NCI-H446 (cell line): ENCODE results near the gene RIBC2.
"Not testable (repeated sequence)": the region's sequence is repeated elsewhere in the genome, so short reads cannot be mapped to it uniquely, and the experiment has no call there.

Experiments
- DNase-seq, 2 experiments: peaks; one replicate each; lab custom pipeline; 2025; lab: John Stamatoyannopoulos, UW

RIBC2 gene

DNA sequence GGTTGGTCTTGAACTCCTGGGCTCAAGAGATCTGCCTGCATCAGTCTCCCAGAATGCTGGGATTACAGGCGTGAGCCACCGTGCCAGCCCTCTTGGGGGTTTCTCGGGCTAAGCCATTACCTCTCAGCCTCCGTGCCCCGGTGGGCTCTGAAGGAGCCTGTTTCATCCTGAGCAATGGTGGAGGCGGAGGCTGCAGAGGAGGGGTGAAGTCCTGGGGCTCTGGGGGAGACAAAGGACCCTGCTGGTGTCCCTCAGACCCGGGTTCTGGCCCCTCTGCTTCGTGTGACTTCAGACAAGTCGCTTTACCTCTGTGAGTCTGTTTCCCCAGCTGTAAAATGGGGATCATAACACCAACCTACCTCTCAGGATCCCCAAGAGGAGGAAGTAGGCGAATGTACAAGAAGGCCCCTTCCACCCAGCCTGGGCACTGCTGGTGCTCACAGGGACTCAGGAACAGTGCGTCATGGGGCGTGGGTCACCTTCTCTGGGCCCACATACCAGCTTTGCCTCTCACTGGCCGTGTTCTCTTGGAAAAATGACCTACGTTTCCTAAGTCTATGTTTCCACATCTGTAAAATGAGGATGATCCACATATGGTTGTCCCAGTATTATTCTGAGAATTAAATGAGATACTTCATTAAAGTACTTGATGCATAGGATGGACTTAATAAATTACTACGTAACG is 36.8 kb downstream of the RIBC2 start:
- no peak for DNase-seq

DNA sequence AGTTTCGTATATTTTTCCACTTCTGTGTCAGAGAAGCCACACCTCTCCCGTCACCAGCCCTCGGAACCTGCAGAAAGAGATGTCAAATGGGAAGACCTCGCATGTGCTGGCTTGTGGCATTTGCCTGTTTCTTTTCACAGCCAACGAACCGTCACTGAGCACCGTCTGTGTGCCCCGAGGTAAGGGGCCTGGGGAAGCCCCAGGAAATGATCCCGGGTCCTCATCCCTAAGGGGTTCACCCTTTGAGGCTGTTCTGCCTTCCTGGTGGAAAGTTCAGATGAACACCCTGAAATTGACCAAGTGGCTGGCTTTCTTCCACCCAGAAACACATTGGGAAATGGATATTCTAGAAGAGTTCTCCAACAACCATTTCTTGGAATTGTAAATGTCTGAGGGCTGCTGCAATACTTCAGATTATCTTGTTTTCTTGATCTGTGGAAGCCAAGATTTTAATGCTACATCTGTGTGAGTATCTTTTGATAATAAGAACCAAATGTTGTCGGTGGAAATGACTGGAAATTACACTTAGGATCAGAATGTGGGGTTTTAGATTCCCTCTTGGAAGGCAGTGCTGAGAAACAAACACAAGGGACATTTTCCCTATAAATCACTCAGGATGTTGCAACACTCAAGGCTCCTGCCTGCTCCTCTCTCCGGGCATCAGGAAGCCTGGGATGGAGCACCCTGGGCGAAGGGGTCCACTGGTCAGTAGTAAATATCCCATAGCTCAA is 37.6 kb downstream of the RIBC2 start:
- no peak for DNase-seq

DNA sequence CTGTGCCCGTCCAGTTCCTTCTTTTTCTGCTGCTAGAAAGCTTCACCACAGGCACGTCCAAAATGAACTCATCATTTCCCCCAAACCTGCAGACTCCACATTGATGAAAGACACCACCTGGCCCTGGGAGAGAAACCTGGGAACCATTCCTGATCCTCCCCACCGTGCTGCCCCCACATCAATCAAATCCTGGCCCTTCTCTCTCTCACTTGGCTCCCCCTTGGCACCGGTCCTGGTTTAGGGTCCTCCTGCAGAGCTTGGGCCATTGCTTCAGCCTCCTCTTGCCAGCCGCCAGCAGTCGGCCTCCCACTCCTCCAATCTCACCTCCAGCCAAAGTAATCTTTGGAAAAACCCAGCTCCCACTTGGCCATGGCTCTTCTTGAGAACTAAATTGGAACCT is 38.5 kb downstream of the RIBC2 start:
- DNase-seq = peak in 1 of 2 experiments; percentile 35

DNA sequence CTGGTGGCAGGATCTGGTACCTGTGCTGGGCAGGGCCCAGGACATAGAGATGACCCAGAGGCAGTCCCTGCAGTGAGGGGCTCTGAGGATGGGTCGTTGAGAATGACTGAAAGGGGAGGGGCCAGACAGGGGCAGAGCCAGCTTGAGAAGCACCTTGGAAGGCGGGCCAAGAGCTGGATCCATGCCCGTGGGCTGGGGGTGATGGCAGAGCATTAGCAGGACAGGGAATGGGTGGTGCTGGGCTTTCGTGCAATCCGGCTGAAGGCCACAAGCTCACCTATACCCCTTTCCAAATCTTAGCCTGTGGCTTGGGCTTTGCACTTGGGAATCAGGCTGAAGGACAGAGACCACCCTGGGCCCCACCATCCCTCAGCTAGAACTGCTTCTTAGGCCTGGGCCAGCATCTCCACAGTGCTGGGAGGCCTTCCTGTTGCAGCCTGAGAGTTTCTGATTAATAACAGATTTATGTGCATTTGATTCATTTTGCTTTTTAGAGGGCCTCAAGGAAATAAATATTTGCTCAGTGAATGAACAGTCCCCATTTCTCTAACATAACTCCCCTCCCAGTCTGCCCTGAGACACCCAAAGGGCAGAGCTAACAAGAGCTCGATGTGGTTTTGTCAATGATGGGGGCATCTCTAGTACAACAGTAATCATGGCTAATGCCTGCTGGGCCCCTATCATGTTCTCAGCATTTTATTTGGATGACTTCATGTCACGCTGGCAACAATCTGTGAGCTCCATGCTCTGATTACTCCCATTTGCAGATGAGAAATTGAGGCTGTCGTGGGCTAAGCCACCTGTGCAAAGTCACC is 39.3 kb downstream of the RIBC2 start:
- DNase-seq = no peak

DNA sequence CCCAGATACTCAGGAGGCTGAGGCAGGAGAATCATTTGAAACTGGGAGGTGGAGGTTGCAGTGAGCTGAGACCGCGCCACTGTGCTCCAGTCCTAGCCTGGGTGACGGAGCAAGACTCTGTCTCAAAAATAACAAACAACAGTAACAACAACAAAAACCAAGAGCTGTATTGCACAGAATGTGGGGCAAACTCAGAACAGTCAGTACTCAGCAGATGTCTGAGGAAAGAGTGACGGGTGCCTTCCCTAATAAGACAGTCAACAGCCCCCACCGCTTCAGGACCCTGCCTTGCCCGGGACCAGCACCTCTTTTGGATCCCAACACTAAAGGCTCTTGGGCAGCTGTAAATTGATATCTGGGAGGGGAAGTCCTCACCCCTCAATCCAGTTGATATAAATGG is 40.3 kb downstream of the RIBC2 start:
- no peak for DNase-seq

- DNase-seq = no peak
Observed at GRCh38 chr22:45454275-45454674, 40.8 kb downstream of the RIBC2 start.

GRCh38 chr22:45455212-45455611 is 41.7 kb downstream of the RIBC2 start:
- DNase-seq = no peak

DNA sequence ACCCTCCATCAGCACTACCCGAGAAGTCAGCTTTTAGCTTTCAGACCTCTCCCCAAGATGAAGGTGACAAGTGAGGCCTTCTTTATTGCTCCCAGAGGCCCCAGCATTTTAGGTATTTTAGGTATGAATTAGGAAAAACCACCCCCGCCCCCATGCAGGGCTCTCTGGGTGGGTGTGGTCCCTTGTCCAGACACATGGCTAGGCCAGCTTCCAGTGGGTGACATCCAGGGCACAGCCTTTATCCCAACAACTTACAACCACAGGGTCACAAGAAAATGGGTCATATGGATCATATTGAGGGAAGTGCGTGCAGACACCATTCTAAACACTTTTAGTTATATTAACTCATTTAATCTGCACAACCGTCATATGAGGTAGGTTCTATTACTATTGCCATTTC is 42.1 kb downstream of the RIBC2 start:
- DNase-seq = no peak

GRCh38 chr22:45456811-45457210 is 43.3 kb downstream of the RIBC2 start:
- DNase-seq = no peak

DNA sequence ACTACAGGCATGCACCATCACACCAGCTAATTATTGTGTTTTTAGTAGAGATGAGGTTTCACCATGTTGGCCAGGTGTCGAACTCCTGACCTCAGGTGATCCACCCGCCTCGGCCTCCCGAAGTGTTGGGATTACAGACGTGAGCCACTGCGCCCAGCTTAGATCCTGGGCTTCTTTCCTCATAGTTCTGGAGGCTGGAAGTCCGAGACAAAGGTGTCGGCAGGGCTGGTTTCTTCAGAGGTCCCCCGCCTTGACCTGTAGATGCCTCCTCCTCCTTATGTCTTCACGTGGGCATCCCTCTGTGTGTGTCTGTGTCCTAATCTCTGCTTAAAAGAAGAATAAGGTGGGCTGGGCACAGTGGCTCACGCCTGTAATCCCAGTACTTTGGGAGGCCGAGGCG is 45.0 kb downstream of the RIBC2 start:
- DNase-seq = no peak

DNA sequence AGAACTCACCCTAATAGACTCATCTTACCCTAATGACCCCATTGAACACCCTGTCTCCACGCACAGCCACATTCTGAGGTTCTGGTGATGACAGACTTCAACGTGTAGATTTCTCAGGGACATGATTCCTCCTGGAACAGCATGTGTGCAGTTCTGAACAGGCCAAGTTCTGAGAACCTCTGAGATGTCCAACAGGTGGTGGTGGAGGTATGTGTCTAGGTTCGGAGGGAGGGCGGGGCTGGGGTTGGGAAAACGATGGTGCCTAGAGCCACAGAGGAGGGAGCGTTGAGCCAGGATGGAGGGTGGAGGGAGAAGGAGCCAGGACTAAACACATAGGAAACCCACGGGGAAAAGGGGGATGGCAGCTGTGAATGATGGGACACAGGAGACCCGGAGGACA is 45.7 kb downstream of the RIBC2 start:
- no peak for DNase-seq

GRCh38 chr22:45460288-45461109 is 47.0 kb downstream of the RIBC2 start:
- DNase-seq = no peak

GRCh38 chr22:45462034-45462655 is 48.7 kb downstream of the RIBC2 start:
- DNase-seq = no peak

GRCh38 chr22:45463691-45464090 is 50.2 kb downstream of the RIBC2 start:
- not testable (repeated sequence) for DNase-seq

- no peak for DNase-seq
Observed at GRCh38 chr22:45465633-45466032, 52.1 kb downstream of the RIBC2 start.

DNA sequence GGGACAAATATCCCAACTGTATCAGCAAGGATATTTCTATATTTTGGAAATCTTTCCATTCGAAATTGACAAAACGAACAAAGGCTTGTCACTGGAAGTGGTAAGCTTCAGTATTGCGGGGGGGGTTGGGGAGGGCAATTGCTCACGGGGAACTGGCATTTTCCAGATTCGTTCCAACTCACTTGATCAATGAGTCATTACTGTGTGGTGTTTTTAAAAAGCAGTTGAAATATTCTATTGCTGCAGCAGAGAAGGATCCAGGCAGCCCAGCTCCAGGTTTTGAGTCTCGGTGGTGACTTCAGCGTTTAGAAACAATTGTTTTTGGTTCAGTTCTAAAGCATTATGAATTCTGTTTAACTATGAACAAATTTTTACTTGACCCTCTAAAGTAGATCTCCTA is 55.4 kb downstream of the RIBC2 start:
- DNase-seq = no peak

DNA sequence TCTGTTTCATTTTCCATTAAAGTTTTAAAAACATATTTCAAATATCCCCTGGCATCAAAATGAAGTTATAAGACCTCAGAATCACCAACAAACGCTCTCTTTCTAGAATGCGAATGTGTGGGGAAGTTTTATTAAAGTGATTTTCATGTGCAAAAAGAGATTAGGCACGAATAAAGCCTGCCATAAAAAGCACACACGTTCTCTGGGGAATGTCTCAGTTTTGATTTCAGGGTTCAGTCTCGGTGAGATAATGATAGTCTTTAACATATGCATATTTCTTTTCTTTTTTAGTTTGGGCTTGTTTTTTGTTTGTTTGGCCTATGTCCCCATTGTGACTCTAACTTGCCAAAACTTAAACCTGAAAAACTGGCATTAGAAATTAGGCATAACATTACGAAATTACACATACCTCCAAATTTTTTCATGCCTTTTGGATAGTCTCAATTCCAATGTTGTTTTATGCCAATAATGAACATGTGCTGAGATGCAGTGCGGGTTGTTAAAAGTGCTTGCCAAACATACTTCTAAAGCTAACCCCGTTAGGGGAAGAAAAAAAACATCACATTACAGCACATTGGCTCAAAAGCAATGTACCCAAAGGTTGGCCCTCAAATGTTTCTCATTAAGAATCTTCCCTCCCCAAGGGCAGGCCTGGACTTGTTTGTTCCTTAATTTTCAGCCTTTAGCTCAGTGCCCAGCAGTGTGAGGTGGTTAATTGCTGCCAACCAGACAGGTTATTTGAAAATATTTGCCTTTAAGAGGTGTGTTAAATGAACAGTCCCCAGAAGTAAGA is 56.0 kb downstream of the RIBC2 start:
- peak in 1 of 2 experiments; percentile 43 for DNase-seq

DNA sequence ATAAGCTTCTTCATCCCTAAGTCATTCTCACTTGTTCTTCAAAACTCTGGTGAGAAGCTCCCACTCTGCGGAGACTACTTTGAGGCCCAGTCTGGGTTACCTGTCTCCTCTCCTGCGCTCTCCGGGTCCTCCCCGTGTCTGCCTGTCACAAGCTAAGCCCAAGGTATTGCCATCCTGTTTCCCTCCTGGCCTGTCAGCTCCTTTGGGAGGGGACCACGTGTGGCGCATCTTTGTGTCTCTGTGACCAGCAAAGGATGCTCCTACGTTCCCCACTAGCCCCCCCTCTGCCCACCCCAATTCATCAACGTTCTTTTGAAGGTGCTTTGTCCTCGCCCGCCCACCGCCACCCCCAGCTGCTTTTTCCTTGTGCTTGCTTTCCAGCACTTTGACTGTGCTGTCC is 57.4 kb downstream of the RIBC2 start:
- DNase-seq = no peak

DNA sequence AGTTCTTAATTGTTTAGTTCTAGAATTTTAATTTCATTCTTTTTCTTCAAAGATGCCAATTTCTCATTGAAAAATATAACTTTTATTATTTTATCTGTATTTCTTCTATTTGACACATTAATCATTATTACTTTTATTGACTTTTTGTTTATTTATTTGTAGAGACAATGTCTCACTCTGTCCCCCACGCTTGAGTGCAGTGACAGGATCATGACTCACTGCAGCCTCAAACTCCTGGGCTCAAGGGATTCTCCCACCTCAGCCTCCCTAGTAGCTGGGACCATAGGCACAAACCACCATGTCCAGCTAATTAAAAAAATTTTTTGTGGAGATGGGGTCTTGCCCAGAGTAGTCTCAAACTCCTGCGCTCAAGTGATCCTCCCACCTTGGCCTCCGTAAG is 58.9 kb downstream of the RIBC2 start:
- DNase-seq = no peak

- DNase-seq = no peak
Observed at GRCh38 chr22:45473626-45474237, 60.2 kb downstream of the RIBC2 start.
